Bronchial epithelial cell (primary cell): Measurements from ENCODE around the gene TGFB2. TPM values are rescaled to one million over a fixed set of nuclear protein-coding genes. Genes with fewer than 3 reads are reported as not detected.

ENCODE experiments used
- DNase-seq: peaks from one replicate; pipeline ENCODE4 v3.0.0-alpha.2; 2010; ENCODE audit warnings: low read depth
- FAIRE-seq: peaks from 2 replicates; lab custom pipeline; 2011; peaks lifted over from hg19 to GRCh38; lab: Jason Lieb, UNC
- H3K27me3 ChIP-seq: 2 replicates; pipeline ENCODE4 v1.5.1; 2011; ENCODE audit warnings: low read length; ENCODE audit not compliant: control insufficient read depth, insufficient read depth
- H3K36me3 ChIP-seq: 2 replicates; pipeline ENCODE4 v1.5.1; 2011; ENCODE audit warnings: low read length; ENCODE audit not compliant: control insufficient read depth, insufficient read depth
- H3K4me3 ChIP-seq: 2 replicates; pipeline ENCODE4 v1.5.1; 2011; ENCODE audit warnings: mild to moderate bottlenecking, low read depth, low read length, control low read depth
- CTCF ChIP-seq: IDR thresholded peaks from 2 replicates; pipeline ENCODE4 v1.5.1; 2011; ENCODE audit warnings: mild to moderate bottlenecking, moderate library complexity, low read length, control low read depth, inconsistent platforms; ENCODE audit not compliant: insufficient read depth, severe bottlenecking
- total RNA-seq: library from RNA; depleted of rRNA; stranded (reverse); fragments of >200 nt; gene quantifications from 2 replicates; pipeline ENCODE4 v1.2.1, GENCODE V29; 2014

TGFB2 gene
- total RNA-seq, 1 donor from 2014 or later: 6.1 TPM

DNA sequence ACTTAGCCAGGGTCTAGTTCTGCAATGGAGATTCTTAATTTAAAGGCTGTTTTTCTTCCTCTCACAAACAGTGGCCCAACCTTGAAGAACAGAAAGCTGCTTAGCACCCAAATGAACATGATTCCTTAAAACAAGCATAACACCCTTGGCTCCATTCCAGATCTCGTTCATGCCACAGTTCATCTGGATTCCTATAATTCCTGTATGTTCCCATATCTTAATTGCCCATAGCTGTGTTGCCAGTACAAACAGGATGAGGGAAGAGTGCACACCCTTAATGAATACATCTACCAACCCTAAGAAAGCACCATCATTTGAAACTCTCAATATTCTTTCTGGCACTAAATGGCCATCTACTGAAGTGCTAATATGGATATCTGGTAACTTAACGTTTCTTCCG lies 45.5 kb downstream of the TGFB2 start:
- Histone ChIP-seq H3K36me3 (no peaks in the 10 kb centered on the region), H3K27me3 (no peaks in the 10 kb centered on the region), H3K4me3 (no peak overlapping the region)
- TF ChIP-seq CTCF: no peak
- FAIRE-seq (no peak), DNase-seq (peak; percentile 44)

- H3K4me3 ChIP-seq: no peak overlapping the region
- no peaks in the 10 kb centered on the region for H3K36me3 ChIP-seq
- DNase-seq: no peak
- no peak for TF ChIP-seq CTCF
- H3K27me3 ChIP-seq: no peaks in the 10 kb centered on the region
- no peak for FAIRE-seq
Measured at GRCh38 chr1:218392780-218393179, 47.6 kb downstream of the TGFB2 start.

DNA sequence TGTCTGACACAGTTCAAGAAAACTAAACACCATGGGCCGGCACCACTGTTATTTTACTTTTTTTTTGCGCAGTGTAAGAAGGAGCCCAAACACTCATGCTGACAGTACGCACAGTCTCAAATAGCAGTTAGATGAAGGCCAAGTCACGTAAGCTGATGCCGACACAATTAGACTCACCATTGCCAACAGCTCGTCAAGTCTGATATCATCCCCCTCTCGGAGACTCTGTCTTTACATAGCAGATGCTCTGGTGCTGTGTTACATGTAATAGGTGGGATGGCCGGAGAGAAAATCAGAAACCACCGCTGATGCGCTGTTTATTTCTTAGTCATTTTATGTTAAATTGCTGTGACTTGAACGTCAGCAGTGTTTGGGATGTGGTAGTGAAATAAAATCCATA lies 49.3 kb downstream of the TGFB2 start:
- DNase-seq (no peak), FAIRE-seq (no peak)
- no peaks in the 10 kb centered on the region for H3K36me3 ChIP-seq

DNA sequence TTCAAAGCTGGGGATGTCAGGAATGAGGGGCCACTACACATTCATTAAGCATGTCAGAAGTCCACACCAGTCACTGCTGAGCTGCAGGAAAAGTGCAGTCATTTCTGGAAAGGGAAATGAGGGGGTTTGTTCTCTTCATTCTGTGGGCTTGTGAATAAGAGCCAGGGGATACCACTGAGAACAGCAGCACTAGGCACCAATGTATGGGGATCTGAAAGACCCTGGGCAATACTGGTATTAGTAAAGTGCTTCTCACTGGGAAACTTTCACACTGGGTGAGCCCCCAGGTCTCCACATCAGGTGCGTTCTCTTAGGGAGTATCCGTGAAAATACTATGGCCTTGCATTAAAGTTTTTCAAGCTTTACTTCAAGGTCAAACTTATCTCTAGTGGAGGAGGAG lies 49.9 kb downstream of the TGFB2 start:
- no peak for TF ChIP-seq CTCF

More for the DNA sequence above, 49.3 kb downstream of the TGFB2 start:
- no peaks in the 10 kb centered on the region for H3K27me3 ChIP-seq
- TF ChIP-seq CTCF: no peak
- H3K4me3 ChIP-seq: no peak overlapping the region

GRCh38 chr1:218395916-218396315 lies 50.8 kb downstream of the TGFB2 start:
- Histone ChIP-seq H3K4me3 (no peak overlapping the region), H3K27me3 (no peaks in the 10 kb centered on the region), H3K36me3 (no peaks in the 10 kb centered on the region)
- no peak for TF ChIP-seq CTCF
- FAIRE-seq (no peak), DNase-seq (no peak)

More for the DNA sequence above, 49.9 kb downstream of the TGFB2 start:
- DNase-seq (no peak), FAIRE-seq (no peak)
- no peak overlapping the region for H3K4me3 ChIP-seq
- no peaks in the 10 kb centered on the region for H3K36me3 ChIP-seq
- H3K27me3 ChIP-seq: no peaks in the 10 kb centered on the region

GRCh38 chr1:218397752-218398339 lies 52.7 kb downstream of the TGFB2 start:
- H3K36me3 ChIP-seq: no peaks in the 10 kb centered on the region
- no peak for TF ChIP-seq CTCF
- no peaks in the 10 kb centered on the region for H3K27me3 ChIP-seq
- FAIRE-seq (no peak), DNase-seq (peak; percentile 93)
- H3K4me3 ChIP-seq: peak overlapping the region; percentile 5
